SK-N-DZ (cell line): ENCODE results near the gene EGFL8.
"Not testable (repeated sequence)": the region's sequence is repeated elsewhere in the genome, so short reads cannot be mapped to it uniquely, and the experiment has no call there.

Experiments used
- DNase-seq: peaks from one replicate; pipeline ENCODE4 v3.0.0-alpha.2; 2015; ENCODE audit warnings: low spot score

EGFL8 gene

DNA sequence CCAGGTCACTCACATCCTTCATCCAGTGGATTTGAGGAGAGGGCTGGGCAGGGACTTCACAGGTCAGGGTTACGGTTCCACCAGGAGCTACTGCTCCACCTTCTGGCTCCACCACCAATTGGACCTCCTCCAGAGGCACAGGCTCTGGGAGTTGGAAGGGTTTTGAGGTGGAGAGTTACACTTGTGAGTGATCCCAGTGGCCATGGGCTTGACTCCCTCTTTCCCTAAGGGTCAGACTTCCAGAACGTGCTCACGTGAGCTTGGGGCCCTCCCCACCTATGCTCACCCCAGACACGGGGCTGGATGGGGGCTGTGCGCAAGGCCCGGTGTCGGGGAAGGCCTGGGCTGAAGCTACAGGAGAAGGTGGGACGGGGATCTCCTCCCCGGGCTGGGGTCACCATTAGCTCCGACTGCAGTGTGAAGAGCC, 18.2 kb downstream of the EGFL8 start:
- DNase-seq: no peak

DNA sequence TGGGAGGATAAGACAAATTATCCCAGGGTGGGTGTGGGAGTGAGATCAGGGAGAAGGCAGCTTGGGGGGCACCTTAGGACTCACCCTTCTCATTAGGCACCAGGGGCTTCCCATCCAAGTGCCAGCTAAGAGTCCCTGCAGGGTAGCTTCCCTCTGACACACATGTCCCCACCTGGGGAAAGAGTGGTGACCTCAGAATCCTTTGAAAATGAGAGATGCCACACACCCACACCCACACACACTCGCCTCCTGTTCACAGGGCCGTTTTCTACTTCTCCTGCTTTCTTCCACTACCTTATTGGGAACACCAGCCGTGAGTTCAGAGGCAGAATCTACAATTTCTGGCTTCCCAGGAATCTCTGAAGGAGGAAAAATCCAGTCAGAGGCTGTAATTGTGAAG, 18.6 kb downstream of the EGFL8 start:
- DNase-seq: no peak

DNA sequence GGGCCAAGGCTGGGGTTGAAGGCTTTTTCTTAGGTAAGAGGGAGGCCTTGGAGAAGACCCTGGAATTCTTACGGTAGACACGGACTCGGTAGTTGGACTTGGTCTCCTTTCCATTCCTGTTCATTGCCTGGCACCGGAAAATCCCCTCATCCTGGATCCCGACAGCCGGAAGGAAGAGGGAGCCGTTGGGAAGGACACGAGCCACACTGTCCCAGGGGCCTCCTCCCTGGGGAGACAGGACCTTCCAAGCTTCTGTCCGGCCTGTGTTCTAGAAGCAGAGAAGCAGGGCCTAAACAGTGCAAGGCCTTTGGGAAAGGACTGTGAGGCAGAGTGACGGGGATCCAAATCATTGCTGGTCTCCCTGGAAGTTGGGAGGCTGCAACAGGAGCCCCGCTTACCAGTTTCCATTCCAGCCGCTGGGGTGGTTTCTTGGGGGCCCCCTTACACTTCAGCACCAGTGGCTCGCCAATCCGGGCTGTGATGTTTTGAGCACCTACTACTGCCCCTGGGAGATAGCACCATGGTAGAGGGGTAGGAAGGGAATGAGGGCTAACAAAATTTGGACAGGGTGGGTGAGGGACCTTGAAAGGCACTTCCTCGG, 19.2 kb downstream of the EGFL8 start:
- no peak for DNase-seq

DNA sequence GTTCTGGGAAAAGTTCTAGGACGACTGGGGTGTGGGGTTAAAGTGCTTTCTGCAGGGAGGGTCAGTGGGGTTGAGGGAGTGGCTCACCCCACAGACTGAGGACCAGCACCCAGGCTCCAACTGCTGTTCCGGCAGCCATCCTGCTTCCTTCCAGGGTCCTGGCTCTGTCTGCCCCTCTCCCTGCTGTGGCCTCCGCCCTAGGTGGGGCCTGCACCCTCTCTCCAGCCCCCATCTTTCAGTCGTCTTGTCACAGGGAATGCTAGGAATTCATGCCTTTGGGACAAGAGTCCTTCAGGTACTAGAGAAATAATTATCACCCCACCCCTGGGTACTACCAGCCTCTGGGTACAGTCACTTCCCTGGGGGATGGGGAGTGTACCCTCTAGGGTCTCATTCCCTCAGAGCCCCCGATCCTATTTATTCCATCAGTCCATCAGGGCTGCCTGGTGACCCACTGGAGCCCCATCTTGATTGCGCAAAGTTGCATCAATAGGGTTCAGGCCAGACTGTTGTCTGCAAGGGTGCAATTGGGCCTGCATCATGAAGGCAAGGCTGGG, 19.8 kb downstream of the EGFL8 start, which contains the start of gene AGER:
AGER (minus strand) TSS at position 170 of the 557 bp plus-strand sequence; CDS start at position 139, 31 bp downstream.
- no peak for DNase-seq

DNA sequence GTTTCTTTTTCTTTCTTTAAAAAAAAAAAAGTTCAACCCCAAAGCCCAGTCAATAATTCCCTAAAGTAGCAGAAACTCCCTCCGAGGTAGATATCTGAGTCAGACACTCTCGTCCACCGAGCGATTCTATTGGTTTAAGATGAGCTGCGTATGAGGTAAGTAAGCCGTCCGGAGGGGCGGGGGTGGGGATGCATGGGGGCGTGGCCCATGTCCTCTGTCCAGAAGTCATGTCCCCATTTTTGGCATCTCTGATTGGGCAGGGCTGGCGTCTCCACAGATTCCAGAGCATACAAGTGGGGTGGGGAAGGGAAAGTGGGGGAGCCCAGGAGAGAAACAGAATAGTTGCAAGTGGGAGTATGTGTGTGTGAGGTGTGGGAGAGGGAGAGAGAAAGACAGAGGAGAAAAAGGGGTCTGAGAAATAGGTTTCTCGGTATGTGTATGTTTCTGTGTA, 21.3 kb downstream of the EGFL8 start:
- DNase-seq: peak; percentile 47

DNA sequence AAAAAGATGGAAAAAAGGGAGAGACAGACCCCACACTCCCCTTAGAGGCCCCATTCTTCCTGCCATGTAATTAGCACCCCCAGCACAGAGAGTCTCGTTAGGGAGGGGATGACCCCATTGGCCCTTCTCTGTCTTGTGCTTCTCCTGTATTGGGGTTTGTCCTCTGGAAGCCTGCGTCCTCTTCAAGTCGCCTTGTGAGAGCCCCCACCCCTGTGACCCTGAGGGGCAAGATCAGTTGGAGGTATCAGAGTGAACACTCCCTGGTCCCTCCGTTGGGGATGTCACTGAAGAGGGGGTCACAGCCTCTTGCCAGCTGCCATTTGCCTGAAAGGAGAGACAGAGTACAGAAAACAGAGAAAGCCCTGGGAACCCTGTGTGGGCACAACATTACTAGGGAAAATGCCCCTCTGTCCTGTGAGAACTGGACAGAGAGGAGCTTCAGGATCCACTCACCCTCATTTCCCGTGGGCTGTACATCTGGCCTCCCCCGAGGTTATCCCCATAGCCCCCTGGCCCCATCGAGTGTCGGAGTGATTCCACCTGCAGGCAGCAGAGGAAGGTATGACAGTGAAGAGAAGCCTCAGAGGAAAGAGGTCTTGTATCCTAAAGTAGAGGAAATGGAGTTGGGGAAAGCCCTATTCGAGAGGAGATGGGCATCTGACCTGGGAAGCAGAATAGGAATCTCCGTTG, 21.9 kb downstream of the EGFL8 start:
- not testable (repeated sequence) for DNase-seq

DNA sequence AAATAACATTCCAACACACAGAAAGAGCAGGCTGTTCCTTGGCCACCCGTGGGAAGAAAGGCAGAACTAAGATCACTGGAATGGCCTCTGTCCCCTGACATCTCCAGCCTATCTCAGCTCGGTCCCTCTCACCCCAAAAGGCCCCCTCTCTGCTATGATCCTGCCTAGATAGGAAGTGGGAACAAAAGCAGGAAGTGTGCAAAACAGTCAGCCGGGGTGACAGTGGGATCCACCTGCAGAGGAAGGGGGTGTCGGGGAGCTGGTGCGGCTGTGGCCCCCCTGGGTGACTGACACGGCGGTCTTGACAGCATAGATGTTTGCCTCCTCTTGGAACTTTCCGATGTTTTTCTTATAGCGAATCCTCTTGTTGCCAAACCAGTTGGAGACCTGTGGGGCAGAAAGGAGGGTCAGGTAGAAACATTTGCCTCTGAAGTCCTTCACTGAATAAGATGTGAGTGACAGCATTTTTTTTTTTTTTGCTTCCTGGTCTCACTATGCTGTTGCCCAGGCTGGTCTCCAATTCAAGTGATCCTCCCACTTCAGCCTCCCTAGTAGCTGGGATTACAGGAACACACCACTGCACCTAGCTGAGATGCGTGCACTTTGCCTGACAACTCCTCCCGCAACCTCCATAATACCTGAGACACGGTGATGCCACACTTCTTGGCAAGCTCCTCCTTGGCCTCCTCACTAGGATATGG, 22.8 kb downstream of the EGFL8 start:
- no peak for DNase-seq

DNA sequence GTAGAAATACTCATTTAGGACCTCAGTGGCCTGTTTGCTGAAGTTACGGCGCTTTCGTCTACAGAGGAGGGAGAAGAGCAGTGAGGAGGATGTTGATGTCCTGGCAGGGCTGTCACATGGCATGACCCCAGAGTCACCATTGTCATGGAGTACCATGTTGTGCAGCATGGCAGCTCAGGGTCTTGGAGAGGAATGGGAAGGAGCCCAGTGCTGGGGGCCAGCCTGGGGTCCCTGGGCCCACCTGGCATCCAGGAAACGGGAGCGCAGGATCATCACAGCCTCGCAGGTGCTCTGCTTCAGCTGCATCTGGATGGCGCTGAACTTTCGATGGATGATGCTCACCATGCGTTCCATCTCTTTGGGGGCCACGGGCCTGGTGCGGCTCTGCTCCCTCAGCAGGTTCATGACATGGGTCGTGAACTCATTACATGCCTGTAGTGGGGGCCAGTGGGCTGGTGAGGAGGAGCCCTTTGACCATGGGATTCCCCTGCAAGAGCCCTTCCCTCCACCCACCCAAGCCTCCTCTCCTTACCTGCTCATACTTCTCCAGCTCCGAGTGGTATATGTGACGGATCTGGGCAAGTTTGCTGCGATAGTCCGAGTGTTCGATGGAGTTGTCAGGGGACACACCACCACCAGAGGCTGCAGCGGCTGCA, 23.5 kb downstream of the EGFL8 start:
- DNase-seq: not testable (repeated sequence)

DNA sequence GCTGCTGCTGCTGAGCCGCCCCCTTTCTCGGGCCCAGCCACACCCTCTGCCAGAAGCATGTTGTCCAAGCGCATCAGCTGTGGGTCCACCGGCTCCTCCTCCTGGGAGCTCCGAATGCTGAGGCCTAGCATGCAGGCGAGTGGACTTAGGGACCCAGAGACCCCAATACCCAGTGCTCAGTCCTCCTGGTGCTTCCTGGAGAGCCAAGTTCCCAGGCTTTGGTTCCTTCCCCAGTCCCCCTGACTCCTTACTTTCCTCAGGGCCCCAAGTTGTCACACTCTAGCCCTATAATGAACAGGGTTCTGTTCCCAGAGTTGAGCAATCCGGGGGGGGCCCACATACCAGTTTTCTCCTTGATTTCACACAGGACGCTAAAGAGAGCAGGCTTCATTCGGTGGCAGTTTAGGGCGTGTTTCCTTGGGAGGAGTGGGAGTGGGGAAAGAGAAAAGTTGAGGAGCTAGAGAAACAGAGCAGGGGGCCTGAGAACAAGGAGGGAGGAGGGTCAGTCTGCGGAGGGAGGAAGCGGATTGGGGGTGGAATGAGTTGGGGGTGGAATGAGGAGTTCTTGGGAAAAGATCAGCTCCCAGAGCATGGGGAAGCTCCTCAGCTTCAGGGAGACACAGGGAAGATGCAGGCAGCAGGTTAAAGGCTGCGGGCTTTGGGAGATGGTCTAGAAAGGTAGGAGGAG, 24.1 kb downstream of the EGFL8 start:
- no peak for DNase-seq

DNA sequence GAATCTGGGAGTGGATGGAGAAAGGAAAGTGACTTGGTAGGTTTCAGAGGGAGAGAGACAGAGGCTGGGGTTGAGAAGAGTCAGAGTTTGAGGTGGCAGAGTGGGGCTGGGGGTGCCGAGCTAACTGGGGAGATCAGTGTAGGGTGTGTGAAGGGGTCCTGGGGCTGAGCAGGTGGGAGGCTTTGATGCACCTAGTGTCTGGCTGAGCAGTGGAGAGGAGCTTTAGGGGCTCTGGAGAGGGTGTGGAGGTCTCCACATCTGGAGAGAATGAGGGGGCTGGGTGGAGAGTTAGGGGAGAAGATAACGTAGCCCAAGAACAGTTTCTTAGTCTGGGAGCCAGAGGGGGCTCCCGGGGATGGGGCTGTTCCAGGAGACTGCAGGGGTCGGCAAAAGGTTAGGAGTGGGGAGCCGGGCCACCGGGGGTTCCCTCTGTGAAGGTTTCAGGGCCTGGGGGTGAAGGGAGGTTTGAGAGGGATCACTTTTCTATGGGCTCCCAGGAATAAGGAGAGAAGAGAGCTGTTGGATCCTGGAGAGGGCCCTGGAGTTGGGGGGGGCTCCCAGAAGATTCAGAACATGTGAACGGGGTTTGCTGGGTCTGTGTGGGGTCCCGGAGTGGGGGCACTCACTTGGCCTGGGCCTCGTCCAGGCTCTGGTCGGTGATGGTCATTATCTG, 24.8 kb downstream of the EGFL8 start:
- no peak for DNase-seq

DNA sequence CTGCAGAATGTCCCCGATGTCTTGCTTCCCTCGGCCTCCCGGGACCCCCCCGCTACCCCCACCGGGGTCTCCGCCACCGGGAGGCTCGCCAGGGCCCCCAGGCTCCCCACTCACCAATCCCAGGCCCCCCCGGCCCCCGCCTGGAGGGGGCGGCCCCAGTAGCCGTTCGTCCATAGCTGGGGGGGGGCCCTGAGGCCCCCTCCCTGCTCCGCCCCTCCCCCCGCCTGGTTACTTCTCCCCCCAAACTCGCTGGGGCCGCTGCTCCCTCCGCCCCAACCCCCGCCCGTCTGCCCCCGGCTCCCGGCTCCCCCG, 25.3 kb downstream of the EGFL8 start:
- DNase-seq: no peak

DNA sequence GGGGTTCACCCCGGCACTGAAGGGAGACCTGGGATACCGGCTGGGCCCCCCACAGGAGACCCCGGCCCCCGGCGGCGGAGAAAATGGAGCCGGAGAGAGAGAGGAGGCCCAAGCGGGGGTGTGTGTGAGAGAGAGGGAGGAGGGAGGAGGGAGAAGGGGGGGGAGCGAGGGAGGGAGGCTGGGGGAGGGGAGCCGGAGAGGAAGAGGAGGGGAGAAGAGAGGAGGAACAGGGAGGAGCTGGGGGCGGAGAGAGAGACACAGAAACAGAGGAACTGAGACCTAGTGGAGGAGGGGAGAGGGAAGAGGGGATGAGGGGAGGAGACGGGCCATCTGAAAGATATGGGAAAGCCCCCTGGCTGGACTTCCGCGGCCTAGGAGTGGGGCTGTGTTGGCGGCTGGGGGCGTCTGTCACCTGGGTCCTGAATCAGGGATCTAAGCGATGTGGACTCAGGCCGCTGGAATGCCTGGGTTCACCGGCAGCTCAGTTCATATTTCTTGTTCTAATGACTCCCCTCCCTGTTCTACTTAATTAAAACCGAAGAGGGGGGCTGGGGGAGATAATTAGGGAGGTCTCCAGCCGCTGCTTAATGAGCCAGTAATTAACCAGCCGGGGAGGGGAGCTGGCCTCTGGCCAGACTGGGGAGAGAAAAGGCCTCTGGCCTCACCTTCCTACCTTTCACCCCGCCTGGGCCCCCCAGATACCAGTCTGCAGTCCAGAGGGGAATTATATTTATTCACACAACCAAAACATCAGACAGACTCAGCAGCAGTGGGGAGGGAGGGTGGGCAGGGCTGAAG, 25.9 kb downstream of the EGFL8 start, which contains the start of gene PBX2:
PBX2 (minus strand) TSS at position 149 of the 798 bp plus-strand sequence. CDS start 287 bp downstream, outside the sequence.
- DNase-seq: peak; percentile 96

DNA sequence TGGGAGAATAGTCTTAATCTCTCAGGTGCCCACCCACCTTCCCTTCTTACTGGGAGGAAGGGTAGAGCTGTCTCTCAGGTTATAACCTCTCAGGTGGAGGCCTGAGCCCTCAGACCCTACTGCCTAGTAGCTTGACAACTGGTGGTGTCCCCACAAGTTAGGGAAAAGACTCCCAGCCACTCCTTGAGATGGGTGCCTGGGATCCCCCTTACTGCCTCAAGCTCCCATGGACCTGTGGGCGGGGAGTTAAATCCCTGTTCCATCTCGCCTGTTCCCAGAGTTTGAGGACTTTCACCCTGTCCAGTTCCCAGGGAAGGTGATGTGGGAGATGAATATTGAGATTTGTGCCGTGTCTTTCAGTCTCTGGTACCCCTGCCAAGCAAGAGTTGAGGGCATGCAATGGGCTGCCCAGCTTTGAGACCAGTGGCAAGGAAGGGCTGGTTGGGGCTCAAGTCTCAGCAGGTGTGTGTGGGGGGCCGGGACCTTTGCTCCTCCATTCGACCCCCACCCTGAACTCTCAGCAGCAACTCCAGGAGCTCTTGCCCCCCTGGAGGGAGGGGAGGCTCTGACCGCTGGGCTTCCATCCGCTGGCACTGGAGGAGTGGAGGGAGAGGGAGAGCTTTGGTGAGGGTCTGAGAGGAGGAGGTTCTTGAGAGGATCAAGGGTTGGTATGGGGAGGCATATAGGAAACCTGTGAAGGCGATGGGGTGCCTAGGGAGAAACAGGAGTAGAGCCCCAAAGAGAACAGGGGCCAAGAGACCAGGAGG, 26.7 kb downstream of the EGFL8 start:
- no peak for DNase-seq

DNA sequence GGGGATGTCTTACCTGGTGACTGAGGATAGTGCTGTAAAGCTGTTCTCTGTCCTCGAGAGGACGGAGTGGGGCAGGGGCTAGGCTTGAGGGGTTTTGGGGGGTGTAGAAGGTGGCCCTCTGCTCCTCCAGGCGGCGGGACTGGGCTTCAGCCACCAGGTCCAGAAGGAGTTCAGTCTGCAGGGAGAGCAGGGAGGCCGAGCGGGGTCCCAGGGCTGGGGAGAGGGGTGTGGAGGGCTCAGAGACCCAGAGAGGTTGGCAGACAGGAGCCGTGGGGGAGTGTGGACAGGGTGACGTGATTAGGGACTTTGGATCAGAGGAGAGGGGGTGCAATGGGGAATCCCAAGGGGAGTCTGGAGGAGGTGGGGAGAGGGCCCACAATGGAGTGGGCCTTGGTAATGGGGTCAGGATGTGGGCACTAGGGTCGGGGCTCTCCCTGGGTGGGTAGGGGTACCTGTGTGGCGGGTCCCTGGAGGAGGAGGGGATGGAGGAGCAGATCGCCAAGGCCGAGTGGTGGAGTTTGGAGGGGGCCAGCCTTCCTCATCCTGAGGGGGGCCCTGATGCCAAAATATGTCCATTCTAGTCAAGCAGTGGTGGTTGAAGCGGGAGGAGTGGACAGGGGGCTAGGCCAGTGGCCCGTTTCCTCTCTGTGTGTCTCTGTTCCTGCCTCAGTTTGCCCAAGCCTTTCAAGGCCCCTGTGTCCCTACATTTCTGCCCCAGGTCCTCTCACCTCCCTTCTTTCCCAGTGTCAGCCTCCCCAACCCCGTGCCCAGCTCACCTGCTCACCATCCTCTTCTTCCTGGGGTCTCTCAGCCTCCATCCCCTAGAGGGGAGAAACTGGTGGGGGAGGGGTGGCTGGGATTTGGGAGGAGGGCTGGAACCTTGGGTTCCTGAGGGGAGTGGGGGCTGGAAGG, 27.6 kb downstream of the EGFL8 start:
- DNase-seq: no peak

DNA sequence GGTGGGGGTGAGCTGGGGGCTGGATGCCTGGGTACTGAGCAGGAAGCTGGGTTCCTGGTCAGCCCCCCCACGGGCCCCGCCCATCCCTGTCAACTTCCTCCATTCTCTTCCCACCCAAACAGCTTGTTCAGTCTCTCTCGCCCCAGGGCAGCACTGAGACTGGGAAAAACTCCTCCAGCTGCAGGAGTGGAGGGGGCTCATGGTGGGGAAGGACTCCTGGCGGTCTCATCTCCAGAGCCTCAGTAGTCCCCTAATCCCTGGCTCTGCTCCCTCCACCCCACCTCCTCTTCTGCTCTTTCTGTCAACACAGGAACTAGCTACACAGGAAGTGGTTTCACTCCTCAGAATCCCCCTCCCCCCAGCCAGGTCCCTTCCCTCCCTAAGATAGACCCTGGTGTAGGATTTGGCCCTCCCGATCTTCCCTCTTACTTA, 28.2 kb downstream of the EGFL8 start, which contains the start of gene GPSM3:
GPSM3 (minus strand) TSS at position 36 of the 432 bp plus-strand sequence. CDS start 130 bp downstream, outside the sequence.
- no peak for DNase-seq

DNA sequence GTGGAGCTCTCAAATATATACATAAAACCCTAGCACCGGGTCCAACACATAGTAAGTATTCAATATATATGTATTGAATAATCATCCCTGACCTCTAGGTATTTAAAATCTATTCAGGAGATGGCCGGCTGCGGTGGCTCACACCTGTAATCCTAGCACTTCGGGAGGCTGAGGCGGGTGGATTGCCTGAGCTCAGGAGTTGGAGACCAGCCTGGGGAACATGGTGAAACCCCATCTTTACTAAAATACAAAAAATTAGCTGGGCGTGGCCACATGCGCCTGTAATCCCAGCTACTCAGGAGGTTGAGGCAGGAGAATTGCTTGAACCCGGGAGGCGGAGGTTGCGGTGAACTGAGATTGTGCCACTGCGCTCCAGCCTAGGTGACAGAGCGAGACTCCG, 28.7 kb downstream of the EGFL8 start:
- DNase-seq: not testable (repeated sequence)

DNA sequence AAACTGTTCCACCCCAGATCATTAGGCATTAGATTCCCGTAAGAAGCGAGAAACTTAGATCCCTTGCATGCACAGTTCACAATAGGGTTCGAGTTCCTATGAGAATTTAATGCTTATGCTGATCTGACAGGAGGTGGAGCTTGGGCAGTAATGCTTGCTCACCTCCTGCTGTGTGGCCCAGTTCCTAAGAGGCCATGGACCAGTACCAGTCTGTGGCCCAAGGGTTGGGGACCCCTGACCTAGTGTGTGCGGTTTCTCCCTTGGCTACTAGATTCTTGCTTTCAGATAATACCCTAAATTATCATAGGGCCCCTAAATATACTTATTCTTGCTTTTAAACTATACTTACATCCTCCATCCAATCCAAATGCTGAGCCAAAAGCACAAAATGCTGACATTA, 30.0 kb downstream of the EGFL8 start:
- no peak for DNase-seq
